ENCODE data around the gene MAP3K9.

- TF ChIP-seq SP1 (IDR thresholded peaks at IDR 0.05; ENCODE audit: low read depth, low read length): no peak
- TF ChIP-seq EZH2 (IDR thresholded peaks at IDR 0.05; ENCODE audit: low read depth, low read length, severe bottlenecking): no peak
- no peak for TF ChIP-seq CTCF (IDR thresholded peaks at IDR 0.05; ENCODE audit: control extremely low read depth in 1 of 3, insufficient read depth in 1 of 3, low read depth in 1 of 3, low read length in 3 of 3)
Observed at GRCh38 chr14:70814466-70814865, 5.2 kb upstream of the MAP3K9 start.

All from H1 (cell line).